C4-2B (cell line): Measurements from ENCODE around the gene SEPTIN12.

Experiments
- ZFX ChIP-seq: fragments of 450-650 bp; IDR thresholded peaks from 2 replicates; pipeline ENCODE4 v1.6.1; 2017
- TF ChIP-seq, protein P1 (sequence below): fragments of 450-650 bp; conservative IDR thresholded peaks from 2 replicates; pipeline ENCODE4 v1.5.1; 2017; ENCODE audit warnings: mild to moderate bottlenecking

DNA sequence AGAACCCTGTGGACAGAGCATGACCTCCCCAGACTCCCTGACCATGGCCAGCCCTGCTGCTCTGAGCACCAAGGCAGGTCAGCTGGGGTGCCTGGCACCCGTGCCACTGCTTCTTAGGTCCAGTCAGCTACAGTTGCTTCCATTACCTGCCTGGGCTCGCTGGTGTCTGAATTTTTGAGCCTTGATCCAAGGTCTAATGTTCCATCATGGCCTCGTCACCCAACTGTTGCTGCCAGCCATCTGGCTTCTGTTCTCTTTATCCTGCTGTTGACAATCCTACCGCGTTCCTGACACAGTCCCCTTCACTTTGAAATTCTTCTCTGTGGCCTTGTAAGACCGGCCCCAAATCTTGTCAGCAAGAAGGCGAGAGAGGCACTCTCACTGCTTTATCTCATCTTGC lies 42.3 kb upstream of the SEPTIN12 start:
- TF ChIP-seq, protein P1, sequence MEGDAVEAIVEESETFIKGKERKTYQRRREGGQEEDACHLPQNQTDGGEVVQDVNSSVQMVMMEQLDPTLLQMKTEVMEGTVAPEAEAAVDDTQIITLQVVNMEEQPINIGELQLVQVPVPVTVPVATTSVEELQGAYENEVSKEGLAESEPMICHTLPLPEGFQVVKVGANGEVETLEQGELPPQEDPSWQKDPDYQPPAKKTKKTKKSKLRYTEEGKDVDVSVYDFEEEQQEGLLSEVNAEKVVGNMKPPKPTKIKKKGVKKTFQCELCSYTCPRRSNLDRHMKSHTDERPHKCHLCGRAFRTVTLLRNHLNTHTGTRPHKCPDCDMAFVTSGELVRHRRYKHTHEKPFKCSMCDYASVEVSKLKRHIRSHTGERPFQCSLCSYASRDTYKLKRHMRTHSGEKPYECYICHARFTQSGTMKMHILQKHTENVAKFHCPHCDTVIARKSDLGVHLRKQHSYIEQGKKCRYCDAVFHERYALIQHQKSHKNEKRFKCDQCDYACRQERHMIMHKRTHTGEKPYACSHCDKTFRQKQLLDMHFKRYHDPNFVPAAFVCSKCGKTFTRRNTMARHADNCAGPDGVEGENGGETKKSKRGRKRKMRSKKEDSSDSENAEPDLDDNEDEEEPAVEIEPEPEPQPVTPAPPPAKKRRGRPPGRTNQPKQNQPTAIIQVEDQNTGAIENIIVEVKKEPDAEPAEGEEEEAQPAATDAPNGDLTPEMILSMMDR = no peak
- no peak for TF ChIP-seq ZFX
